ENCODE results near the gene EFCAB9.

DNA sequence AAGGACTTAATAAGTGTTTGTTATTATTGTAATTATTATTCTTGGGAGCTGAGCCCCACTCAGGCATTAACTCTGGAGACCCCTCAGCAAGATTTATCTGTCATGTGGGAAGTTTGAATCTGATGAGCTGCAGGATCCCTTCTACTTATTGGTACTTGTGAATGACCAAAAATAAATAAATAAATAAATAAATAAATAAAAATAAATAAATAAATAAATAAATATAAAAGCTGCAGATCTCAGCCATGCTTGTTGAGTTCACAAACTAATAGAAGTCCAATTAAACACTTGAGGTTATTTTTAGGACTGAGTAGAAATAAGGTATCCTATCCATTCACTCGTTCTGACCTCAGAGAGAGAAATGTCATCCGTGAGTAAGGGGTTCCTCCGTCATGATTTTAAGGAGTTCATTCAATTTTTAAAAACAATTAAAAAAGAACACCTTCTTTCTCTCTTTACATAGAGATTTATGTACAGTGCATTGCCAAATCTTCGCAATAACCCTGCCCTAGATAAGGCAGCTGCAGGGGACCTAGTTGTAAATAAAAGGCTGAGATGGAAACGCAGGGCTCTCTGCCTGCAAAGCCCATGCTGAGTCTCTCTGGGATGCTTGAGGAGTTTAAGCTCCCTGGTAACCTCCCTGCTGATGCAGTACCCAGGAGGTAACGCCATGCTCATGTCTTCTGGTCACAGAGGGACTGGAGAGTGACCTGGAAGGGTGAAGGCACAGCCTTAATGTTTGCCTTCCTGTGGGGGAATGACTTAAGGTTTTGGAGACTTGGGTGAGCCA lies 1.2 kb downstream of the EFCAB9 start:
- no peak for TF ChIP-seq FOSL1 (IDR thresholded peaks at IDR 0.05; ENCODE audit: insufficient read depth, low read depth, low read length)
- TF ChIP-seq CTCF (IDR thresholded peaks at IDR 0.05; ENCODE audit: control extremely low read depth in 1 of 3, insufficient read depth in 1 of 3, low read depth in 1 of 3, low read length in 3 of 3), result no peak
- TF ChIP-seq ASH2L (IDR thresholded peaks at IDR 0.05; ENCODE audit: low read length), result no peak
- no peak for TF ChIP-seq RXRA (IDR thresholded peaks at IDR 0.05; ENCODE audit: insufficient read depth, low read depth, low read length)
- TF ChIP-seq KDM1A (IDR thresholded peaks at IDR 0.05; ENCODE audit: borderline replicate concordance, low read length), result no peak
- TF ChIP-seq SP1 (IDR thresholded peaks at IDR 0.05; ENCODE audit: low read depth, low read length), result no peak
- no peak for TF ChIP-seq MAX (IDR thresholded peaks at IDR 0.05)
- no peak for TF ChIP-seq USF2 (IDR thresholded peaks at IDR 0.05; ENCODE audit: low read length)
- no peak for TF ChIP-seq SIN3A (conservative IDR thresholded peaks at IDR 0.05 in 1 of 2, IDR thresholded peaks at IDR 0.05 in 1 of 2; ENCODE audit: low read depth in 1 of 2, low read length in 2 of 2)

Data from H1 (cell line).